Heart right ventricle (tissue), 16 donors: ENCODE measurements around the gene SHISA7. TPM values are rescaled to one million over a fixed set of nuclear protein-coding genes. Genes with fewer than 3 reads are reported as not detected.

Source experiments
- ATAC-seq, 8 donors: fragments of 200-7000 bp; cut with Tn5 transposase; one replicate each; pipeline ENCODE4 v1.9.1; 2020; ENCODE audit warnings: mild to moderate bottlenecking in 8 of 8, moderate library complexity in 8 of 8, moderate number of reproducible peaks in 1 of 8
- DNase-seq, 2 donors: peaks; one replicate each; pipeline ENCODE4 v3.0.0-alpha.2; 2020
- H3K27ac ChIP-seq, 10 donors: fragments of 200-600 bp; sonication (generic) in 2 of 10; one replicate each; pipeline versions ENCODE4 v1.5.0 to v1.8.0; 2020 to 2022; ENCODE audit warnings: mild to moderate bottlenecking in 3 of 10
- H3K27me3 ChIP-seq, 7 donors: fragments of 200-600 bp; one replicate each; pipeline ENCODE4 v1.8.0; 2021 to 2022; ENCODE audit warnings: mild to moderate bottlenecking in 2 of 7
- H3K36me3 ChIP-seq, 9 donors: fragments of 200-600 bp; sonication (generic) in 1 of 9; one replicate each; pipeline versions ENCODE4 v1.5.0 to v1.8.0; 2020 to 2022; ENCODE audit warnings: mild to moderate bottlenecking in 2 of 9
- H3K4me1 ChIP-seq, 9 donors: fragments of 200-600 bp; sonication (generic) in 1 of 9; one replicate each; pipeline versions ENCODE4 v1.5.0 to v1.8.0; 2020 to 2022; ENCODE audit warnings: mild to moderate bottlenecking in 4 of 9
- H3K4me3 ChIP-seq, 10 donors: fragments of 200-600 bp; sonication (generic) in 2 of 10; one replicate each; pipeline versions ENCODE4 v1.5.0 to v1.8.0; 2020 to 2022; ENCODE audit warnings: mild to moderate bottlenecking in 7 of 10, moderate library complexity in 2 of 10
- H3K9me3 ChIP-seq, 11 donors: fragments of 200-600 bp in 10 of 11; sonication (generic) in 2 of 11; one replicate each; pipeline versions ENCODE4 v1.5.0 to v1.8.0; 2013 to 2022; ENCODE audit warnings: mild to moderate bottlenecking in 2 of 11, control low read depth in 1 of 11, moderate library complexity in 1 of 11
- CTCF ChIP-seq, 9 donors: fragments of 200-600 bp; sonication (generic) in 2 of 9; IDR thresholded peaks; one replicate each; pipeline versions ENCODE4 v1.5.0 to v1.8.0; 2021 to 2022; ENCODE audit warnings: antibody characterized with exemption in 9 of 9, mild to moderate bottlenecking in 5 of 9, moderate library complexity in 1 of 9
- WGBS, 2 donors: extraction: QIAGEN DNeasy Blood & Tissue Kit; methylation state at CpG; one replicate each; pipeline ENCODE4 v1.1.7; 2013; ENCODE audit warnings: inconsistent platforms in 1 of 2; 5-methylcytosine and 5-hydroxymethylcytosine counted together
- intact Hi-C, 10 donors: fragments of 100-400 bp; cut with DNase I; formaldehyde crosslinking; loops; one replicate each; pipeline versions ENCODE4 v1.11.1 to v1.14.2; 2022
- polyA plus RNA-seq, 2 donors: library from polyadenylated mRNA; stranded (reverse); fragments of 200-250 nt; gene quantifications; one replicate each; pipeline ENCODE4 v1.2.3, GENCODE V29; 2013
- total RNA-seq, 10 donors: library from RNA; stranded (reverse); fragmentation: NEBNext Ultra II Directional in 3 of 10; extraction: Animal tissue kit (Norgen Biotek cat#: 25700) in 3 of 10; gene quantifications; one replicate each; pipeline versions ENCODE4 v1.2.1 to v1.2.4, GENCODE V29; 2021 to 2023
- donor health status: Arrhythmogenic right ventricular cardiomyopathy.
- donor health status: ischemic (EF 13 %, LVEDD 7.1; RV severe dilation, severe dysfunction).
- donor health status: healthy with polysubstance abuse.
- donor health status: DM: no; HTN: yes; CAD: no.
- donor health status: DM: no; HTN: no; CAD: no.
- donor health status: ischemic (EF 25% LVEDD 6.9; RV normal size, moderate dysfunction).
- donor health status: ischemic (EF 25% LVEDD 5.7; RV mildly dilated, moderate dysfunction).
- donor health status: healthy.
- donor health status: DM: yes; HTN: yes; CAD: no.
- donor health status: Ischemic cardiomyopathy.
- donor health status: ischemic (EF 35%, LVEDD 5.7; RV mildly dilated, moderate dysfunction).
- donor health status: nonischemic (EF 11% LVEDD 7.7; RV severe dilation, severe dysfunction).
- donor health status: DM: yes; HTN: yes; CAD: no.
- donor health status: PGD.
- donor health status: ischemic (EF 29% LVEDD 5.4; RV normal size, mild dysfunction).
- donor health status: nonischemic (EF 23%, LVEDD 6.1; RV moderate dilation, normal function).

Gene SHISA7
- total and polyA plus RNA-seq, 12 donors = under 0.01 TPM; not detected in 11

DNA sequence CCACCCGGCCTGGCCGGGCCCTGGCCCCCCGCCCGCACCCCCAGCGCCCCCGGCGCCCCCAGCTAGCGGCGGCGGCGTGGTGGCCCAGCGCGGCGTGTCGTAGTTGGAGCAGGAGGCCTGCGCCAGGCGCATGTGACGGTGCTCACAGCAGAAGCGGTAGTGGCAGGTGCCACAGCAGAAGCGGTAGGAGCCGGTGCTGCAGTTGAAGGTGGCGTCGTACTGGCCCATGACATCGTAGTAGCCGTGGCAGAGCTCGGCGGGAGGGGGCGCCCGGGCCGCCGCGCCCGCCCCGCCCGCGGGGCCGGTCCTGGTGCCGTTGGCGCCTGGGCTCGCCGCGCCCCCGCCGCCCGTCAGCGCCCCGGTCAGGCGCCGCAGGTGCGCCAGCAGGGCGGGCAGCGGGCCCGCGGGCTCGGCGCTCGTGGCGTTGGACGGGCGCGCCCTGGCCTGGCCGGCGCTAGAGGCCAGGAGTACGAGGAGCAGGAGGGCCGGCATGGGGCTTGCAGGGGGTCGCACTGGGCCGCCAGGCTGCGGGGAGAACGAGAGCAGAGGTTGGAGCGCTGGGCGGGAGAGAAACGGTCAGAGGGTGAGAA, 633 bp downstream of the SHISA7 start:
- no peak for ATAC-seq
- no peaks in the 10 kb centered on the region for H3K36me3 ChIP-seq
- intact Hi-C loops = no loop called here
- peaks cover 0 to 20% (median 4%) of the 10 kb centered on the region in 9 donors for H3K4me1 ChIP-seq
- 1% methylated on average over 65 to 72 of the region's 72 CpGs for WGBS, 2 donors
- DNase-seq = no peak
- H3K4me3 ChIP-seq = no peak overlapping the region
- no peak overlapping the region for H3K27ac ChIP-seq
- H3K9me3 ChIP-seq = no peaks in the 10 kb centered on the region
- TF ChIP-seq CTCF (IDR thresholded peaks at IDR 0.05) = no peak
- peaks cover 26 to 96% (median 89%) of the 10 kb centered on the region in 7 donors for H3K27me3 ChIP-seq

- H3K36me3 ChIP-seq = no peaks in the 10 kb centered on the region
- intact Hi-C loops = no loop called here
- TF ChIP-seq CTCF (IDR thresholded peaks at IDR 0.05) = no peak
- DNase-seq (no peak), ATAC-seq (no peak)
- no peak overlapping the region for H3K4me3 ChIP-seq
- 1 to 3% methylated on average over 39 of the region's 39 CpGs for WGBS, 2 donors
- H3K4me1 ChIP-seq = peaks cover 0 to 20% (median 4%) of the 10 kb centered on the region in 9 donors
- peaks cover 26 to 96% (median 92%) of the 10 kb centered on the region in 7 donors for H3K27me3 ChIP-seq
- no peak overlapping the region for H3K27ac ChIP-seq
- H3K9me3 ChIP-seq = no peaks in the 10 kb centered on the region
These were observed 1.3 kb downstream of the SHISA7 start for GRCh38 chr19:55441692-55442321.

DNA sequence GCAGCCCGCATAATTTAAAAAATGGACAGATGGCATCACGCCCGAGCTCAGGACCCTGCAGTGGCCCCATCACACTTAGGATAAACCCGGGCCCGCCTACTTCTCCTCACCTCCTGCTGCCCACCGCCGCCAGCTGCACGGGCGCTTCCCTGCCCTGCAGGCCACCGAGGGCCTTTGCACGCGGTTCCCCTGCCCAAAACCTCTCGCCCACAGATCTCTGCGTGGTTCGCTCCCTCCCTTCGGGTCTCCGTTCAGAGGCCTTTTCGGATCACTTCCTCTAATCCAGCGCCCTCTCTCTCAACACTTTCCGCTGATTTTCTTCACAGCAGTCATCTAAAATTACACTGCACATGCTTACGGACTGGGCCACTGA, 1.8 kb downstream of the SHISA7 start:
- intact Hi-C loops = no loop called here
- no peak overlapping the region for H3K27ac ChIP-seq
- H3K9me3 ChIP-seq = no peaks in the 10 kb centered on the region
- H3K4me1 ChIP-seq = peaks cover 0 to 20% (median 4%) of the 10 kb centered on the region in 9 donors
- ATAC-seq (no peak), DNase-seq (no peak)
- peak overlapping the region in 1 of 10 donors; percentile 10 for H3K4me3 ChIP-seq
- H3K36me3 ChIP-seq = no peaks in the 10 kb centered on the region
- H3K27me3 ChIP-seq = peaks cover 26 to 96% (median 90%) of the 10 kb centered on the region in 7 donors
- 4 to 6% methylated on average over 21 of the region's 21 CpGs for WGBS, 2 donors
- no peak for TF ChIP-seq CTCF (IDR thresholded peaks at IDR 0.05)

- ATAC-seq = no peak
- WGBS, 2 donors = 7% methylated on average over 39 of the region's 39 CpGs
- intact Hi-C loops = no loop called here
- no peaks in the 10 kb centered on the region for H3K9me3 ChIP-seq
- no peak for TF ChIP-seq CTCF (IDR thresholded peaks at IDR 0.05)
- DNase-seq = no peak
- H3K4me3 ChIP-seq = peak overlapping the region in 1 of 10 donors; percentile 21
- peaks cover 26 to 96% (median 85%) of the 10 kb centered on the region in 7 donors for H3K27me3 ChIP-seq
- no peaks in the 10 kb centered on the region for H3K36me3 ChIP-seq
- peaks cover 0 to 20% (median 4%) of the 10 kb centered on the region in 9 donors for H3K4me1 ChIP-seq
- H3K27ac ChIP-seq = no peak overlapping the region
These were observed 2.5 kb downstream of the SHISA7 start for GRCh38 chr19:55440411-55441105.
